Activated gamma-delta T cell treated with Interleukin-2 at 50 U/mL for 16 hours (primary cell): ENCODE data around the gene UGT1A8.
"Not testable (repeated sequence)": the region's sequence is repeated elsewhere in the genome, so short reads cannot be mapped to it uniquely, and the experiment has no call there.

Source experiments
- DNase-seq: peaks from one replicate; pipeline ENCODE4 v3.0.0-alpha.2; 2020

UGT1A8 gene

GRCh38 chr2:233736868-233737653 lies 119.6 kb downstream of the UGT1A8 start:
- DNase-seq: not testable (repeated sequence)

DNA sequence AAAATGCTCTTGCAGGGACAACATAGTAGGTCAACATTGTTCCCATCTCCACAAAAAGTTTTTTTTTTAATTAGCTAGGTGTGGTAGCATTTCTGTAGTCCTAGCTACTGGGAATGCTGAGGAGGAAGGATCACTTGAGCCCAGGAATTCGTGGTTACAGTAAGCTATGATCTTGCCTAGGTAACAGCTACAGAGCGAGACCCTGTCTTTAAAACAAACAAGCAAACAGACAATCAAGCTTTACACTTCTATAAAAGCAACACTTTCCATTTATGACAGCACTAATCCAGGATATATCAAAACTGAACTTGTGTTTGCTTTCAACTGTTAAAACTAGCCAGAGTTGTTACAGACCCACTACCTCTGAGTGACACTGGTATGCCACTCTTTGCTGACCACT lies 123.4 kb downstream of the UGT1A8 start:
- DNase-seq: no peak

- no peak for DNase-seq
Observed at GRCh38 chr2:233743464-233744259, 126.2 kb downstream of the UGT1A8 start.

- no peak for DNase-seq
Observed at GRCh38 chr2:233745073-233745755, 127.8 kb downstream of the UGT1A8 start.

DNA sequence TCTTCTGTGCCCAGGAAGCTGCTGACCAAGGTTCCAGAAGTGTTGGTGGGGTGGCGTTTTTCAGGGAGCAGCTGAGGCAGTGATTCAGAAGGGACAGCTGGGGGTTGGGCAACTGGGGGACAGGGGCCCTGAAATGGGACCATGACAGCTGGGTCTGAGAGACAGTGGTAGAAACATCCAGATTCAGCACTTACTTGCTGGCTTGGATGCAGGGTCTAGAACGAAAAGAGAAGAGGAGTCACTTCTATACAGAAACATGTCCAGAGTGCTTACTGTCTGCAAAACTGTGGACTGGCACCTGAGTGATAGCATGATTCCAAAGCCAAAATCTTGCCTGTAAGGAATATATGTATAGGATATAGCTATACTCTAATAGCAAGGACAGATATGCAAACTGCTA lies 128.4 kb downstream of the UGT1A8 start:
- DNase-seq: not testable (repeated sequence)

GRCh38 chr2:233746475-233747282 lies 129.2 kb downstream of the UGT1A8 start:
- DNase-seq: no peak

- DNase-seq: no peak
Observed at GRCh38 chr2:233747283-233747544, 129.8 kb downstream of the UGT1A8 start.

GRCh38 chr2:233750689-233751088 lies 133.3 kb downstream of the UGT1A8 start:
- DNase-seq: not testable (repeated sequence)

GRCh38 chr2:233751212-233752009 lies 134.0 kb downstream of the UGT1A8 start:
- DNase-seq: not testable (repeated sequence)

DNA sequence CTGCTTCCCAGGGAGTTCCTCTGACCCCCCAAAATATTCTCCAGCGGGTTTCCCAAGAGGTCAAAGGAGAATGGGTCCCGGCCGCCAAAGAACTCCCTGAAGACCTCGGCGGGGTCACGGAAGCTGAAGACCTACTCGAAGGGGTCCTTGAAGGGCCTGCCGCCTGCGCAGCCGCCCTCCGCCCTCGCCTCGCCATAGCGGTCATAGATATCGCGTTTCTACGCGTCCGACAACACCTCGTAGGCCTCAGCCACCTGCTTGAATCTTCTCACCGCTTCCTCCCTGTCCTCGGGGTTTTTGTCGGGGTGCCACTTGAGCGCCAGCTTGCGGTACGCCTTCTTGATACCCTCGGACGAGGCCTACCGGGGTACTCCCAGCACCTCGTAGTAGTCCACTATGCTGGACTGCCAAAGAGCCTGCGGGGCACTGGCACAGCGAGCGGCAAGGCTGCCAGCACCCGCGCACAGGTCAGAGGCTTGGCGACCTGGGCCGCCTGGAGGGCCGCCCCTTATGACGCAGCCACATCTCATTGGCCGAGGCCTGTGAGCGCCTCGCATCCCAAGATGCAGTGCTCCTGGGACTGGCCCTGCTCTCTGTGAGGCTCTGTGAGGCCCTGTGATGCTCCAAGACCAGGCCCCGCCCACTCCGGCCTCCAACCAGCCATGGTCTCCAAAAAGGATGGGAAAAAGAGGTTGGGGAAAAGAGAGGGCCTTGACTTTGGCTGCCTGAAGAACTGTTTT lies 137.6 kb downstream of the UGT1A8 start:
- DNase-seq: no peak

- no peak for DNase-seq
Observed at GRCh38 chr2:233756429-233757081, 139.1 kb downstream of the UGT1A8 start.

DNA sequence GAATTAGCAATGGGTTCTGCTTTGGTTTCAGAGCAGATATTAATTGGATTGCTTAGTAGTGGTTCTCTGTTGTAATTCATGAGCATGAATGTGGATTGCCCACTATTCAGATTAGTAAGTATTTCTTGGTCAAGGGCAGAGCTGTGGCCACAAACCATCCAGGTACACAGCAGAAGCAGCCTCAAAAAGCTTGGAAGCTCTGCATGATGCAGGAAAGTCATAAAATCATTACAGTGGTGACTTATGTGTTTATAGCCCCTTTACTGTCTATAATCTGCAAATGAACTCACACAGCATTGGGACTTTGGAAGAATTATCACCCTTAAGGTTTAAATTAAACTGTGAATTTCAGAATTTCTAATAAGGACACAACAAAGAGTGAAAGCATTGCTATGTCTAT lies 140.7 kb downstream of the UGT1A8 start:
- no peak for DNase-seq

GRCh38 chr2:233758849-233759248 lies 141.4 kb downstream of the UGT1A8 start:
- DNase-seq: no peak

DNA sequence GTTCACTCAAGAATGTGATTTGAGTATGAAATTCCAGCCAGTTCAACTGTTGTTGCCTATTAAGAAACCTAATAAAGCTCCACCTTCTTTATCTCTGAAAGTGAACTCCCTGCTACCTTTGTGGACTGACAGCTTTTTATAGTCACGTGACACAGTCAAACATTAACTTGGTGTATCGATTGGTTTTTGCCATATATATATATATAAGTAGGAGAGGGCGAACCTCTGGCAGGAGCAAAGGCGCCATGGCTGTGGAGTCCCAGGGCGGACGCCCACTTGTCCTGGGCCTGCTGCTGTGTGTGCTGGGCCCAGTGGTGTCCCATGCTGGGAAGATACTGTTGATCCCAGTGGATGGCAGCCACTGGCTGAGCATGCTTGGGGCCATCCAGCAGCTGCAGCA lies 142.6 kb downstream of the UGT1A8 start, which contains the start of gene UGT1A1:
Gene UGT1A1, plus strand, starts transcription at position 228 of the 400 bp plus-strand sequence. Its CDS starts 18 bp downstream, at position 246.
- no peak for DNase-seq

DNA sequence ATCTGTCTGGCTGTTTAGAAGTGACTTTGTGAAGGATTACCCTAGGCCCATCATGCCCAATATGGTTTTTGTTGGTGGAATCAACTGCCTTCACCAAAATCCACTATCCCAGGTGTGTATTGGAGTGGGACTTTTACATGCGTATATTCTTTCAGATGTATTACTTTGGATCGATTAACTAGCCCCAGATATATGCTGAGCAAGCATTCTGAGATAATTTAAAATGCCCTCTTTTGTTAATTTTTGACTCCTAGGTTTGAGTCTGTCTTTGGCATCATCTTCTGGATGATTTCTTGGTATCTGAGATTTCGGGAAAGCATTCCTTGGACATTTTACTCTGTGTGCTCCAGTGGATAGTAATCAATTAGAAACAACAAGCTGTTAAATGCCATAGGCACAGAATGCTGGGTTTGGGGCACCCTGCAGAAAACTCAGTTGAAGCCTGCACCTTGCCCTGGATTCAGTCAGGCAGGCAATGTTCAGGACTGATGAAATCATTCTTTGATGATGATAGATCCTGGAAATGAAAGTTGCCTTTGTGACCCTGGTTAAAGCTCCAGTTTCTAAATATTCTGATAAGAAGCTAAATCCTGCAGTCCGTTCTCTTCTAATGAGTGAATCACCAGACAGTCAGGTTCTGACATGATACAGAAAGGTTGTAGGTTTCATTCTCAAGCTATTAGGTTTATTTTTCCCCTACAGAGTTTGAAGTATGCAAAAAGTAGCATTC lies 143.8 kb downstream of the UGT1A8 start:
- no peak for DNase-seq

DNA sequence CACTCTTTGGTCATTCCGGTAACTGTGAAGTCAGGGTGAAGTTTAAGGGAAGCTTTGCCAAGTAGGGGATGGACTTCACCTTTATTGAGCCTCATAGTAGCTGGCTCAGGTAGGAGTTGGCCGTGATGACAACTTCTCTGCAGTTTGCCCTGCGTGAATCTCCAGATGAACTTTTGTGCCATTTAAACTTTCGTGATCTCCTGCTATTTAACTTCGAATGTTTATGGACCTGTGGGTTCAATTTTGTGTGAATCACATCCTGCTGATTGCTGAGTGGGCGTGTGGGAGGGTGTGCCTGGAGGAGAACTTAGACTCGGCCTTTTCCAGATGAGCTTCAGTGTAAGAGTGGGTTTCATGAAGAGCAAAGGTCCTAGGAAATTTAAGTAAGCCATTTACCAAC lies 146.8 kb downstream of the UGT1A8 start:
- DNase-seq: no peak

DNA sequence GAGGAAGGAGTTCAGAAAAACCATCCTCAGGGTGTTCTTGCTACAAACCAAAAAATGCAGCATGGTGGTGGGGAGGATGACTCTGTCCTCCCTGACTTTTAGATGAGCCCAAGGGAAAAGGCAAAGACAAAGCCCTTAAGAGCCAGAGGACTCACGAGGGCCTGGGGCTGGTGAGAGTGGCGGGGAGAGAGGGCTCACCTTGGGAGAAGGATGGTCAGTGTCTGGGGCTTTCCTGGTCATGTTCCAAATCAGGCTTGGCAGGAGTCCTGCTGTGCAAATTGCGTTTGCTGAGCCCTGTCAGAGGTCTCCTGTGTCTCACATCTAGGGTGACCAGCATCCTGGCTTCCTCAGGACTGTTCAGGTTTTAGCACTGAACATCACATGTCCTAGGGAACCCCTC lies 147.3 kb downstream of the UGT1A8 start:
- DNase-seq: no peak

DNA sequence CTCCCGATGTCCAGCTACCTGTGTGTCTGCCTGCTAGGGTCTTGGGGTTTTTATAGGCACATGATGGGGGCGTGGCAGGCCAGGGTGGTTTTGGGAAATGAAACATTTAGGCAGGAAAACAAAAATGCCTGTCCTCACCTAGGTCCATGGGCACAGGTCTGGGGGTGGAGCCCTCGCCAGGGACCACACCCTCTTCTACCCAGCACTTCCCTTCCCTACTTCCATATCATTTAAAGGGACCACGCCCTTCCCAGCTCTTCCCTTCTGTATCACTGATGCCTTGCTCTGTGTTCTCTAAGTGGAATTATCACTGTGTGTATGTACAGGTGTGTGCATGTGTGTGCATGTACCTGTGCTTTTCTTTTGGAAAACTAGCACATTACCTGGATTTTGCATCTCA lies 149.0 kb downstream of the UGT1A8 start:
- DNase-seq: no peak

GRCh38 chr2:233768076-233768475 lies 150.6 kb downstream of the UGT1A8 start:
- no peak for DNase-seq

- no peak for DNase-seq
Observed at GRCh38 chr2:233769260-233769659, 151.8 kb downstream of the UGT1A8 start.
